ENCODE data around the gene PNCK.

- TF ChIP-seq CTCF (IDR thresholded peaks at IDR 0.05; ENCODE audit: low read length) = no peak
- no peak for TF ChIP-seq EZH2 (optimal IDR thresholded peaks at IDR 0.05; ENCODE audit: low read depth, low read length)
Measured at GRCh38 chrX:153620576-153620975, 53.0 kb downstream of the PNCK start.
